ENCODE measurements around the gene MS4A15.

MS4A15 gene

DNA sequence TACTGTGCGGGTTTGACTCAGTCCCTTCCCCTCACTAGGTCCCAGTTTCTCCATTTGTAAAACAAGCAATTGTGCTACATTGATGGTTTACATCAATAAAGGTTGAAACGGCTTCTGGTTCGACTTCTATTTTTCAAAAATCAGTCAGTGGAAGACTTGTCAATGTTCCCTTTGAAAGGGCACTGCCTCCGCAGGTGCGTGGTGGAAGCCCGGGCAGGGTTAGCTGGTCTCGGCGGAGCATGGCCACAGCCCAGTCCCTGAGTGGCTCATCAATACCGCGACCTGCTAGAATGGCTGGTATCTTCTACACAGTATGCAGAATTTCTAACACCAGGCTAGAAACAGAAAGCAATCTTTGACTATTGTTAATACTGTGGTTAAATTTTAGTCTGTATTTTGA is 44.5 kb downstream of the MS4A15 start:
- H3K27me3 ChIP-seq (replicated peaks): peaks cover 5% of the 10 kb centered on the region
- TF ChIP-seq, protein P1, sequence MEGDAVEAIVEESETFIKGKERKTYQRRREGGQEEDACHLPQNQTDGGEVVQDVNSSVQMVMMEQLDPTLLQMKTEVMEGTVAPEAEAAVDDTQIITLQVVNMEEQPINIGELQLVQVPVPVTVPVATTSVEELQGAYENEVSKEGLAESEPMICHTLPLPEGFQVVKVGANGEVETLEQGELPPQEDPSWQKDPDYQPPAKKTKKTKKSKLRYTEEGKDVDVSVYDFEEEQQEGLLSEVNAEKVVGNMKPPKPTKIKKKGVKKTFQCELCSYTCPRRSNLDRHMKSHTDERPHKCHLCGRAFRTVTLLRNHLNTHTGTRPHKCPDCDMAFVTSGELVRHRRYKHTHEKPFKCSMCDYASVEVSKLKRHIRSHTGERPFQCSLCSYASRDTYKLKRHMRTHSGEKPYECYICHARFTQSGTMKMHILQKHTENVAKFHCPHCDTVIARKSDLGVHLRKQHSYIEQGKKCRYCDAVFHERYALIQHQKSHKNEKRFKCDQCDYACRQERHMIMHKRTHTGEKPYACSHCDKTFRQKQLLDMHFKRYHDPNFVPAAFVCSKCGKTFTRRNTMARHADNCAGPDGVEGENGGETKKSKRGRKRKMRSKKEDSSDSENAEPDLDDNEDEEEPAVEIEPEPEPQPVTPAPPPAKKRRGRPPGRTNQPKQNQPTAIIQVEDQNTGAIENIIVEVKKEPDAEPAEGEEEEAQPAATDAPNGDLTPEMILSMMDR (IDR thresholded peaks at IDR 0.05; ENCODE audit: low read depth, low read length, missing control alignments): no peak
- H3K36me3 ChIP-seq (replicated peaks): no peaks in the 10 kb centered on the region
- no peak overlapping the region for H3K4me3 ChIP-seq (ENCODE audit: low read depth, low read length)
- in situ Hi-C loops (cut with HindIII; ENCODE audit: low pct_ligation_motif_present, low sequenced_read_pairs): no loop called here
- DNase-seq: no peak
- no peak overlapping the region for H3K27ac ChIP-seq

DNA sequence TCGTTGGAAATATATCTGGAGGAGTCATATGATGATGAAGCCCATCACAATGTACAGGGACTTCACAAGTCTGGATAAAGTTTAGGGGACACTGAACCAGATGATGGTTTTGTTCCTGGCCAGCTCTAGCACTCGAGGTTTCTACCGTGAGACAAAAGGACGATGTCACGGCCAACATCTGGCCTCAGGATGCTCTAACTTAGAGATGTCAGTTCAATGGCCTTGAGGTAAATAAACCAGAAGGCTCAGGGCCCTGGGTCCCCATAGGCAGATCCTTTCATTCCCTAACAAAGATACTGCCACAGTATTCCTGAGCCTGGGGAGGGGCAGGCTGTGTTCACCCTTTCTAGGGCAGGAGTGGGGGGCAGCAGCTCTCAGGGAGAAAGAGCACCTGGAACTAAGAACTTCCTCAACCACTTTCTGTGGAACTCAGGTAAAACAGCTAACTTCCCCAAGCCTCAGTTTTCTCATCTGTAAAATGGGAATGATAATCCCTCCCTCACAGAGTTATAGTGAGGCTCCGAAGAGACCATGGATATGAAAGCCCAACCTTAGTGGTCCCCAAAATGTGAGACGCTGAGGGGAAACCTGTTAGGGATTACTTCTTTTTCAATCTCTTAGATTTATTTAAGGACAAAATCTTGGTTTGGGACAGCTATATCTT is 46.7 kb downstream of the MS4A15 start:
- Histone ChIP-seq H3K27ac (no peak overlapping the region), H3K4me3 (ENCODE audit: low read depth, low read length) (no peak overlapping the region), H3K27me3 (replicated peaks) (peaks cover 5% of the 10 kb centered on the region), H3K36me3 (replicated peaks) (no peaks in the 10 kb centered on the region)
- DNase-seq: no peak
- TF ChIP-seq, protein P1 (IDR thresholded peaks at IDR 0.05; ENCODE audit: low read depth, low read length, missing control alignments): no peak
- in situ Hi-C loops (cut with HindIII; ENCODE audit: low pct_ligation_motif_present, low sequenced_read_pairs): no loop called here

DNA sequence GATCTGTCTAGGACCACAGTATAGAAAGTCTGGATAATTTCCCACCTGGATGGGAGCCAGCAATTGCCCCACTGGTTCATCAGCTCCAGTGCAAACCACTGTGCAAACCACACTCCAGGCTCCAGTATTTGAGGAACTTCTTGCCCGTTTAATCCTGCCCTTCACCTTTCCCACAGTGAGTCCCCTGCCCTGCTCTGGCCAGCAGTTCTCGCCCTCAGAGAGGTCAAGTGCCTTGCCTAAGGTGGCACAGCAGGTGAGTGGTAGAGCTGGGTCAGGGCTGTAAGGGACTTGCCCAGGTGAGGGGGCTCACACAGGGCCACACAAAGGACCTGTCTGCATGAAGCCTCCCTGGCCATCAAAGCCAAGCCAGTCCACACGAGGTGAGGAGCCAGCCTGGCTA is 52.6 kb downstream of the MS4A15 start:
- in situ Hi-C loops (cut with HindIII; ENCODE audit: low pct_ligation_motif_present, low sequenced_read_pairs): no loop called here

DNA sequence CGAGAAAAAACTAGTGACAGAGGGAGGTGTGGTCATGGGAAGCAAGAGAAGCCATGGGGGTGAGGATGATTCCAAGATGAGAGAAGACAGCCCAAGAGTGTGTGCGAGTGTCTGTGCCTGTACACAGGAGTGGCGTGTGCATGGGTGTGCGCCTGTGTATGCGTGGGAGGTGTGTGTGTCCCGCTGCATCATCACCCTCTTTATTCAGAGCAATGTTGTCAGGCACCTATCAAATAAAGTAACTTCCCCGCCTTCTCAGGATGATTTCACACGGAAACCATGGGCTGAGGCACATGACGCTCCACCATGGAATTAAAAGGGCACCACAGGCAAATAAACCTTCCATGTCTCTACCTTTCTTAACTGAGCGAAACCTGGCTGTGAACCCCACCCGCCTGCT is 53.0 kb downstream of the MS4A15 start:
- Histone ChIP-seq H3K27ac (no peak overlapping the region), H3K27me3 (replicated peaks) (no peaks in the 10 kb centered on the region), H3K36me3 (replicated peaks) (no peaks in the 10 kb centered on the region), H3K4me3 (ENCODE audit: low read depth, low read length) (no peak overlapping the region)
- in situ Hi-C loops (cut with HindIII; ENCODE audit: low pct_ligation_motif_present, low sequenced_read_pairs): no loop called here
- TF ChIP-seq, protein P1 (IDR thresholded peaks at IDR 0.05; ENCODE audit: low read depth, low read length, missing control alignments): no peak
- no peak for DNase-seq

More for the DNA sequence above, 52.6 kb downstream of the MS4A15 start:
- Histone ChIP-seq H3K27ac (no peak overlapping the region), H3K27me3 (replicated peaks) (no peaks in the 10 kb centered on the region), H3K4me3 (ENCODE audit: low read depth, low read length) (no peak overlapping the region), H3K36me3 (replicated peaks) (no peaks in the 10 kb centered on the region)
- TF ChIP-seq, protein P1 (IDR thresholded peaks at IDR 0.05; ENCODE audit: low read depth, low read length, missing control alignments): no peak
- no peak for DNase-seq

DNA sequence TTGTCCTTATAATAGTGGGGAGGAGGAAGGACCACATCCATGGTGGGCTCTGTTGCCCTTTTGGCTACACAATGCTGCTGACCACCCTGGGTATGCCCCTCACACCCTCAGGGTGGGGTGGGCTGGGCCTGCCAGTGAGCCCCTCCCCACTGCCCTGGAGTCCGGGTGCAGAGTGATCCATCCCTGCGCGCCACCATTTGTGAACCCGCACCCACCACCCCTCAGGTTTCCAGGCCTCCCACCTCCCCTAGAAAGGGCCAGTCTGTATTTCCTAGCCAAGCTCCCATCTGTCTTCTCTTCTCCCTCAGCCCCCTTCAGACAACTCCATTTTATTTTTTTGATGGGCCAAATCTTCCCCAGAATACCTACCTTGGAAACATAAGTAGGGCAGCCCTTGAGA is 53.5 kb downstream of the MS4A15 start:
- TF ChIP-seq, protein P1 (IDR thresholded peaks at IDR 0.05; ENCODE audit: low read depth, low read length, missing control alignments): no peak
- no peak overlapping the region for H3K27ac ChIP-seq
- H3K27me3 ChIP-seq (replicated peaks): no peaks in the 10 kb centered on the region
- no peak overlapping the region for H3K4me3 ChIP-seq (ENCODE audit: low read depth, low read length)
- no peak for DNase-seq
- no peaks in the 10 kb centered on the region for H3K36me3 ChIP-seq (replicated peaks)
- in situ Hi-C loops (cut with HindIII; ENCODE audit: low pct_ligation_motif_present, low sequenced_read_pairs): no loop called here

DNA sequence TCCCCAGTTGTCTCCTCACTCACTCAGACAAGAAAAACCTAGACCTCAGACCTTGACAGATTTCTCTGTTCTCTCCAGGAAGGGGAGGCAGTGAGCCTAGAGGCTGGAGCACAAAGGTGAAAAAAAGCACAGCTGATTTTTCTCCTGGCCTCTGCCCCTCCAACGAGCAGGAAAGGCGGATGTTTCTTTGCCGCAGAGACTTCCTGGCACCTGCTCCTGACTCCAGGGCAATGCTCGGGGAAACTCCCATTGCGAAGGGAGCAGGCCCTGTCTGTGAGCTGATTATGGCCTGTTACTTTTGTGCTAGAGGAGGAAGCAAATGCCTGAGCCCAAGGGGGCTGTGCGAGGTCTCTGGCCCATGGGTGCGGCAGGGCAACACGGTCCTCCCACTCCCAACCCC is 53.9 kb downstream of the MS4A15 start:
- in situ Hi-C loops (cut with HindIII; ENCODE audit: low pct_ligation_motif_present, low sequenced_read_pairs): no loop called here

More for the DNA sequence above, 53.9 kb downstream of the MS4A15 start:
- H3K36me3 ChIP-seq (replicated peaks): no peaks in the 10 kb centered on the region
- no peak for DNase-seq
- no peak overlapping the region for H3K4me3 ChIP-seq (ENCODE audit: low read depth, low read length)
- TF ChIP-seq, protein P1 (IDR thresholded peaks at IDR 0.05; ENCODE audit: low read depth, low read length, missing control alignments): no peak
- no peaks in the 10 kb centered on the region for H3K27me3 ChIP-seq (replicated peaks)
- no peak overlapping the region for H3K27ac ChIP-seq

Measured in brain microvascular endothelial cell (primary cell).